Measurements from ENCODE around the gene TIMM13. TPM values are rescaled to one million over a fixed set of nuclear protein-coding genes. Genes with fewer than 3 reads are reported as not detected.
"Not testable (repeated sequence)": the region's sequence is repeated elsewhere in the genome, so short reads cannot be mapped to it uniquely, and the experiment has no call there.

The TIMM13 gene
- total RNA-seq, 1 donor from 2014 or later: 22.3 TPM

- Histone ChIP-seq H3K79me2 (ENCODE audit: low read depth) (no peaks in the 10 kb centered on the region), H3K36me3 (no peaks in the 10 kb centered on the region), H4K20me1 (ENCODE audit: low read depth) (peaks cover 35% of the 10 kb centered on the region), H3K4me3 (peak overlapping the region; percentile 55), H3K9ac (no peak overlapping the region), H3K4me1 (peaks cover 26% of the 10 kb centered on the region), H3K9me3 (ENCODE audit: low read depth) (no peaks in the 10 kb centered on the region), H3K4me2 (peak overlapping the region; percentile 87), H3K27me3 (peaks cover 56% of the 10 kb centered on the region), H3K27ac (no peak overlapping the region), H2AFZ (replicated peaks) (no peak overlapping the region), H3F3A (ENCODE audit: low read depth) (peaks cover 21% of the 10 kb centered on the region)
- peaks cover 22% of the 10 kb centered on the region for H3K4me1 Mint-ChIP-seq
- DNase-seq (ENCODE audit: low spot score): peak; percentile 65
- TF ChIP-seq CTCF (IDR thresholded peaks at IDR 0.05) (no peak), EZH2phosphoT487 (IDR thresholded peaks at IDR 0.05) (peak; percentile 32)
- peaks cover 36% of the 10 kb centered on the region for H3K27me3 Mint-ChIP-seq (ENCODE audit: insufficient read depth, low read depth)
- H3K9me3 Mint-ChIP-seq: no peaks in the 10 kb centered on the region
- H3K36me3 Mint-ChIP-seq: no peaks in the 10 kb centered on the region
- peak overlapping the region; percentile 79 for H3K4me3 Mint-ChIP-seq
- H3K27ac Mint-ChIP-seq: no peak overlapping the region
These were observed 47.8 kb upstream of the TIMM13 start for GRCh38 chr19:2475018-2475701.

DNA sequence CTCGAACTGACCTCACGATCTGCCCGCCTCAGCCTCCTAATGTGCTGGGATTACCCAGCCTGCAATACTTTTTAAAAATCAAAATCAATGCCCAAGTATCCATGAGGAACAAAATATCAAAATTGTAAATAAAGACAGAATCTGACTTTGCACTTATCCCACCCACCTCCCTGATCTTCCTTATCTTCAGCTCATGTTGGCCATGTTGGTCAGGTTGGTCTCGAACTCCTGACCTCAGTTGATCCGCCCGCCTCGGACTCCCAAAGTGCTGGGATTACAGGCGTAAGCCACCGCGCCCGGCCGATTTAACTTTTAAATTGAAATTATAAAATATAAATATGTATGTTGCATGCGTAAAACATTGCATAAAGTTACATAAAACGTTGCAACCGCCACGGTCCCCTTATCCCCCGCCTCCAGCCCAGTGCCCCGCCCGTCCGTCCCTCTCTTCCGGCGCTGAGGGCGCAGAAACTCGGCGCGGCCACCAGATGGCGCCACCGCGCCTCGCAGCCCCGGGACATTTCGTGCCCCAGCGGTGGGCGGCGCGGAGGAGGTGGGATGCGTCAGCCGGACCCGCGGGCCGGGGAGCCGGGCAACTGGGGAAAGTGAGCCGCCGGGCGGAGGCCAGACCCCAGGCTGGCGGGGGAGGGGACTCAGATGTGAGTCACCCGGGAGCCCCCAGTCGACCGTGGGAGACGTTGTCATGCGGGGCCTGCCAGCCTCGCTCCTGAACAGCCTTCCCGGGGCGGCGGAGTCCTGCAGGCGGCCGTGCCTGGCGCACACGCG, 47.0 kb upstream of the TIMM13 start:
- Mint-ChIP-seq H3K27ac (no peak overlapping the region), H3K36me3 (no peaks in the 10 kb centered on the region), H3K4me3 (peak overlapping the region; percentile 75), H3K4me1 (peaks cover 26% of the 10 kb centered on the region), H3K9me3 (no peaks in the 10 kb centered on the region), H3K27me3 (ENCODE audit: insufficient read depth, low read depth) (peaks cover 28% of the 10 kb centered on the region)
- H3K9ac ChIP-seq: no peak overlapping the region
- TF ChIP-seq EZH2 (IDR thresholded peaks at IDR 0.05): no peak
- TF ChIP-seq EZH2phosphoT487 (IDR thresholded peaks at IDR 0.05): no peak
- peak; percentile 98 for TF ChIP-seq CTCF (IDR thresholded peaks at IDR 0.05)
- peaks cover 26% of the 10 kb centered on the region for H3K4me1 ChIP-seq
- H3K27me3 ChIP-seq: peaks cover 49% of the 10 kb centered on the region
- H4K20me1 ChIP-seq (ENCODE audit: low read depth): peaks cover 35% of the 10 kb centered on the region
- no peak overlapping the region for H3K27ac ChIP-seq
- DNase-seq (ENCODE audit: low spot score): peak; percentile 95
- H2AFZ ChIP-seq (replicated peaks): no peak overlapping the region
- H3F3A ChIP-seq (ENCODE audit: low read depth): peaks cover 21% of the 10 kb centered on the region
- peak overlapping the region; percentile 87 for H3K4me2 ChIP-seq
- no peaks in the 10 kb centered on the region for H3K36me3 ChIP-seq
- no peaks in the 10 kb centered on the region for H3K9me3 ChIP-seq (ENCODE audit: low read depth)
- H3K79me2 ChIP-seq (ENCODE audit: low read depth): no peaks in the 10 kb centered on the region
- H3K4me3 ChIP-seq: peak overlapping the region; percentile 55

DNA sequence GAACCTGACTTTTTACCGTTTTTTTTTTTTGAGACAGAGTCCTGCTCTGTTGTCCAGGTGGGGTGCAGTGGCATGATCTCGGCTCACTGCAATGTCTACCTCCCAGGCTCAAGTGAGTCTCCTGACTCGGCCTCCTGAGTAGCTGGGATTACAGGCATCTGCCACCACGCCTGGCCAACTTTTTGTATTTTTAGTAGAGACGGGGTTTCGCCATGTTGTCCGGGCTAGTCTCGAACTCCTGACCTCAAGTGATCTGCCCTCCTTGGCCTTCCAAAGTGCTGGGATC, 42.5 kb upstream of the TIMM13 start:
- H2AFZ ChIP-seq (replicated peaks); H3K36me3 ChIP-seq; H3K9ac ChIP-seq; H3K79me2 ChIP-seq (ENCODE audit: low read depth); H3K27ac Mint-ChIP-seq; DNase-seq (ENCODE audit: low spot score); H3K4me2 ChIP-seq; H3K27ac ChIP-seq; H3F3A ChIP-seq (ENCODE audit: low read depth); H4K20me1 ChIP-seq (ENCODE audit: low read depth); H3K4me1 ChIP-seq; H3K36me3 Mint-ChIP-seq; H3K9me3 ChIP-seq (ENCODE audit: low read depth); H3K27me3 ChIP-seq; H3K9me3 Mint-ChIP-seq; H3K4me3 ChIP-seq; H3K27me3 Mint-ChIP-seq (ENCODE audit: insufficient read depth, low read depth): not testable (repeated sequence)
- peak overlapping the region; percentile 66 for H3K4me3 Mint-ChIP-seq
- peaks cover 13% of the 10 kb centered on the region for H3K4me1 Mint-ChIP-seq
